GM12875 (cell line): ENCODE results near the gene ICOS.
"Not testable (repeated sequence)": the region's sequence is repeated elsewhere in the genome, so short reads cannot be mapped to it uniquely, and the experiment has no call there.

Source experiments
- H3K4me3 ChIP-seq: one replicate; pipeline ENCODE4 v1.5.1; 2011; ENCODE audit warnings: low read depth, low read length, control low read depth
- CTCF ChIP-seq: IDR thresholded peaks from 2 replicates; pipeline ENCODE4 v1.5.1; 2011; ENCODE audit warnings: low read depth, mild to moderate bottlenecking, control low read depth, inconsistent platforms, low read length, moderate library complexity, borderline replicate concordance; ENCODE audit not compliant: insufficient read depth

Gene ICOS

DNA sequence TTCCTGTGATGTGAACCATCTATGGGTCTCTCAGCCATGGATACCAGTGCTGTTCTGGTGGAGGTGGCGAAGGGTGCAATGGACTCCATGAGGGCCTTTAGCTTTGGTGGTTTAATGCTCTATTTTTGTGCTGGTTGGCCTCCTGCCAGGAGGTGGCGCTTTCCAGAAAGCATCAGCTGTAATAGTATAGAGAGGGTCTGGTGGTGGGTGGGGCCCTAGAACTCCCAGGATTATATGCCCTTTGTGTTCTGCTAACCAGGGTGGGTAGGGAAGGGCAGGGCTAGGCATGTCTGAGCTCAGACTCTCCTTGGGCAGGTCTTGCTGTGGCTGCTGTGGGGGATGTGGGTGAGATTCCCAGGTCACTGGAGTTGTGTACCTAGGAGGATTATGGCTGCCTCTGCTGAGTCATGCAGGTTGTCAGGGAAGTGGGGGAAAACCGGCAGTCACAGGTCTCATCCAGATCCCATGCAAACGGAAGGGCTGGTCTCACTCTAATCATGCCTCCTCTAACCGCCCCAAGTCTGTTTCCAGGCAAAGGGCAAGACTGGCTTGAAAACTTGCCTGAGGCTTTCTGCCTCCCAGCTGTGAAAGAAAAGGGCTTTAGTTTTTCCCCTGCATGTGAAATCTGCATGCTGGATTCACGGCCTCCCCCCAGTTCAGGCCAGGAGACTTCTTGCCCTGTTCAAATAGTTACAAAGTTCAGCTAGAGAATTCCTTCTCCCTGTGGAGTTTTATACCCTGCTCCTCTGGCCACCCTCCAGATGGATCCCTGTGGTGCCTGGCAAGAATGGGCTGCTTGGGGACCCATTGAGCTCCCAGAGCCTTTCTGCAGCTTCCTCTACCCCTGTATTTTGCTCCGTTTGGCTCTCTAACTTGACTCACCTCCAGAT is 7.2 kb downstream of the ICOS start:
- TF ChIP-seq CTCF = peak; percentile 18; the same call in 1 of the 2 replicates
- not testable (repeated sequence) for H3K4me3 ChIP-seq

DNA sequence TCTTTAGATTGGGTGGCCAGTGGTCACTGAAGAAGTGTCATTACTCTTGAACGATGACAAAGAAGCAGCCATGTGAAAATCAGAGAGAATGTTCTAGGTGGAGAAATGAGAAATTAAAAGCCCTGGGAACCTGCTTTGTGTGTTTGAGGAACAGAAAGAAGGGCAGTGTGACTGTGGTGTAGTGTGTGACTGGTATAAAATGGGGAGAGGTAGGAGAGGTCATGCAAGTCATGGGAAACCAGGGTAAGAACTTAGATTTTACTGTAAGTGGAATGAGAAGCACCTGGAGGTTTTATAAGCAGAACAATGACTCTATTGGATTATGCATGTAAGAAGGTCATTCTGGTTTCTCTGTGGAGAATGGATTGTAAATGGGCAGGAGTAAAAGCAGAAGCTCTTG is 12.2 kb downstream of the ICOS start:
- no peak for TF ChIP-seq CTCF
- no peak overlapping the region for H3K4me3 ChIP-seq

- H3K4me3 ChIP-seq = no peak overlapping the region
- TF ChIP-seq CTCF = no peak
Measured at GRCh38 chr2:203949228-203949627, 12.7 kb downstream of the ICOS start.

DNA sequence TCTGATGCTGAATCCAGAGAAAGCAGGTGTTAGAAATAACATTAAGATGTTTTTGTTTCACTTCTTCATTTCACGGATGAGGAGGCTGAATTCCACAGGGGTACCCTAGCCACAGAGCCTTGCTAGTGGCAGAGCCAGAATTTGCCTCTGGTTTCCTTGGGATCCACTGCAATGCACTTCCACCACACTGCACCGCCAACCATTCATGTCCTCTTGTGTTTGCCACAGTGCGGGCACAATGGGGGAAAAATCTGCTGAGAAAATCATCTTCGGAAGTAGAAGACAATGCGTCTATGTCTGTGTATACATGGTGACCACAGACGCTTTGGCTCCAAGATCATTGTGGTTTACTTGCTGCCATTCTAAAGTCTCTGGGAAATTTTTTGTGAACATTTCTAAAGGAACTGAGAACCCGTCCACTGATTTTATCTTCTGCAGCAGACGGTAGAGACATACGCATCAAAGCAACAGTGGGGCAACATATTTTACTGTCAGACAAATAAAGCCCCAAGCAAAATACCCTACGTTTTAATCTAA is 14.9 kb downstream of the ICOS start:
- TF ChIP-seq CTCF = no peak
- peak overlapping the region; percentile 17 for H3K4me3 ChIP-seq

- no peak for TF ChIP-seq CTCF
- H3K4me3 ChIP-seq = no peak overlapping the region
Measured at GRCh38 chr2:203959265-203959664, 22.7 kb downstream of the ICOS start.

DNA sequence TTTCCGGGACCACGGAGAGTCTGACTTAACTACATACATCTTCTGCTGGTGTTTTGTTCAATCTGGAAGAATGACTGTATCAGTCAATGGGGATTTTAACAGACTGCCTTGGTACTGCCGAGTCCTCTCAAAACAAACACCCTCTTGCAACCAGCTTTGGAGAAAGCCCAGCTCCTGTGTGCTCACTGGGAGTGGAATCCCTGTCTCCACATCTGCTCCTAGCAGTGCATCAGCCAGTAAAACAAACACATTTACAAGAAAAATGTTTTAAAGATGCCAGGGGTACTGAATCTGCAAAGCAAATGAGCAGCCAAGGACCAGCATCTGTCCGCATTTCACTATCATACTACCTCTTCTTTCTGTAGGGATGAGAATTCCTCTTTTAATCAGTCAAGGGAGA is 23.1 kb downstream of the ICOS start:
- no peak for TF ChIP-seq CTCF
- H3K4me3 ChIP-seq = no peak overlapping the region

DNA sequence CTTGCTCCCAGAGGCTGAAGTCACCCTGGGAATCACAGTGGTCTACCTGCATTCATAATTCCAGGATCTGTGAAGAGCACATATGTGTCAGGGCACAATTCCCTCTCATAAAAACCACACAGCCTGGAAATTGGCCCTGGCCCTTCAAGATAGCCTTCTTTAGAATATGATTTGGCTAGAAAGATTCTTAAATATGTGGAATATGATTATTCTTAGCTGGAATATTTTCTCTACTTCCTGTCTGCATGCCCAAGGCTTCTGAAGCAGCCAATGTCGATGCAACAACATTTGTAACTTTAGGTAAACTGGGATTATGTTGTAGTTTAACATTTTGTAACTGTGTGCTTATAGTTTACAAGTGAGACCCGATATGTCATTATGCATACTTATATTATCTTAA is 24.2 kb downstream of the ICOS start:
- no peak for TF ChIP-seq CTCF
- no peak overlapping the region for H3K4me3 ChIP-seq

GRCh38 chr2:203965190-203965589 is 28.6 kb downstream of the ICOS start:
- H3K4me3 ChIP-seq = not testable (repeated sequence)
